AG08395 (cell line): ENCODE data around the gene TUNAR.

Experiments used
- DNase-seq: peaks from one replicate; pipeline ENCODE4 v3.0.0; 2012; ENCODE audit warnings: mixed read lengths, low spot score

The TUNAR gene

DNA sequence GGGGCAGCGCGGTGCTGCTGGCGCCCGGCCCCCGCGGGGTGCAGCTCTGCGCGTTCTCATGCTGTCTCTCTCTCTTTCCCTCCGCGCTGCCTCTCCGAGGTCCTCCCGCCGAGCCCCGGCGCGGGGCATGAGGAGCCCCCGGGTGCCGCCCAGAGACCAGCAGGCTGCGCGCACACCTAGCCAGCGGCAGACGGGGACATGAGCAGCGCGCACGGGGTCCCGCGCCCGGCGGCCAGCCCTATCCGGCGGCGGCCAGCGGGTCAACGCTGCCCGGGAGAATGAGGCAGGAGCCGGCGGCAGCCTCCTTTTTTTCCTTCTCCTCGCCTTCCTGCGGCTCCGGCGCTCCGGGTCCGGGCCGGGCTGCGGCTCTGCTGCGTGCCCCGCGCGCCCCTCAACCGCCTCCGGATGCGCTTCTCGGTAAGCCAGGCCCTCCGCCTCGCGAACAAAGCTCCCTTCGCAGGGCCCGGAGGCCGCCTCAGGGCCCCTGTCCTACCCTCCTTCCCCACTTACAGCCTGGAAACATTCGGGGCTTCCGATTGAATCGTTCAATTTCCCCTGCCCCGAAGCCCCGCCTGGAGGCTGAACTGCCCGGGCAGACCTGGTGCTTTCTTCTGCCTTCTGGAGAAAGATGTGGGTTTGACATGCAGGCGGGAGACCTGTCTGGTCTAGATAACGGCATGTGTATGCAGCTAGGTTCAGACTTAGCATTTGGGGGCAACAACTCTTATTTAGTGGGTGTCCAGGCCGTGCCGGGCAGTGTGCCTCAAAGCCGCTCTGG lies at the start of gene TUNAR:
TSS of gene TUNAR (plus strand) at position 72 of the 778 bp plus-strand sequence.
- DNase-seq: no peak

DNA sequence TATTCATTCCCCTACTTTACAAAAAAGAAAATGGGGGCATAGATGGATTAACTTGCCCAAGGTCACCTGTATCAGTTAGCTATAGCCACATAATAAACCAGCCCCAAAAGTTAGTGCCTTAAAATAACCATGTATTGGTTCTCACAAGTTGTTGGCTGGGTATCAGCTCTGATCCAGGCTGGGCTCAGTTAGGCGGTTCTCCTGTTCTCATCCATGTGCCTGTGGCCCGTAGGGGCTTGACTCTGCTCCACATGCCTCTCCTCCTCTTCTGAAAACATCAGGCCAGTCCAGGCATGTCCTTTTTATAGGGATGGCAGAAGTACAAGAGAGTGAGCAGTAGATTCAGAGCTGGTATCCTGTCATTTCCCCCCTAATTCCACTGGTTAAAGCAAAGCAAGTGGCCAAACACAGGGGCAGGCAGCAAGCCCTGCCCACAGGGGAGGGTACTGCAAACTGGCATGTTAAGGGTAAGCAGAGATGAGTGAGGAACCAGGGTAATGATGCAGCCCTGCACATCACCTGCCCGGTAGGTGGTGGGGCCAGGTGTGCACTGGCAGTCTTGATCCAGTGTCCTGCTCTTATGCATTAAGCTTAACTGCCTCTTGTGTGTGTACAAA lies 47.9 kb upstream of the TUNAR start:
- no peak for DNase-seq

DNA sequence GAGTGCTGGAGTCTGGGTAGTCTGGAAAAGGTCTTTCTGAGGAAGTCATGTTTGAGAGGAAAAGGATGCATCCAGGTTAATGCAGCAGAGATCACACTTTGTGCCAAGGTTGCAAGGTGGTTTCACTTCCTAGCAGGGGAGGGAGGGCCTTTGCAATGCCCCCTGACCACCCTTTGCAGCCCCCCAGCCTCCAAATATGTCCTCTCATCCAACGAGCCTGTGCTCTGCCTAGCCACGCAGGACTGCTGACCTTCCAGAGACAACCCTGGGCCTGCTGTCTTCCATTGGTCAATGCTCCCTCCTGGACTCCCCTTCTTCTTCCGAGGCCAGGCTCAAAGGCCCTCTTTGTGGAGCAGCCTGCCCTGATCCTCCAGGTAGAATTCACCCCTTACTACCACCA lies 47.3 kb upstream of the TUNAR start:
- no peak for DNase-seq

DNA sequence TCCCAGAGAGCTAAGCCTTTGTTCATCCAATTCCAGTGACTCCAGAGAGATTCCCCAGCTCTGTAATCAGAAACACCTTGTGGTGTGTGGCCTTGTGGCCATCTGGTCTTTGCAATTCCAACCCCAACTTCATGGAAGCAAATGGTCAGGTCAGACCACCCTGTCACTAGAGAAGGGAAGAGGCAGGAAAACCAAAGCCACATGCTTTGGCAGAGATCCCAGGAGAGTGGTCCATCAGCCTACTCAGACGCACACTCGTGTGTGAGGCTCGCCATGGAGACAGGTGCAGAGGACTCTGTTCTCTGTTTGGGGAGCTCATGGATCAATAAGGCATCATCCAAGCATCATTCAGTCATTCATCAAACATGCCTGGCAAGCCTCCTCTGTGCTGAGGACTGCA lies 46.2 kb upstream of the TUNAR start:
- DNase-seq: no peak

DNA sequence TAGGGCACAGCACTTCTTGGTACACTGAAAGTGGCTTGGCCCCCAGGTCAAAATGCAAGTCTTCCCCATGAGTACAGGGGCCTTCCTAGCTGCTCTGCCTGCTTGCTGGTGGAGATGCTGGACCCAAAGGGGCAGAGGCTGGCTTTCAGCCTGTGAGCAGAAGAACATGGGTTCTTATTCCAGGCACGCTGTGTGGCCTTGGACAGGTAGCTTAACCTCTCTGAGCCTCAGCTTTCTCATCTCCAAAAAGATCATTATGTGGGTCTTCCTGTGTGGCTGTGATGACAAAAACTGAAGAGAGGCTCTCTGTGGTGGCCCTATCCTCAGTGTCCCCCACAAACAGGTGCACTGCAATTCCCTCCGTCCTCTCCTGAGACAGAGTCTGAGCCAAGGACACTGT lies 45.6 kb upstream of the TUNAR start:
- no peak for DNase-seq

DNA sequence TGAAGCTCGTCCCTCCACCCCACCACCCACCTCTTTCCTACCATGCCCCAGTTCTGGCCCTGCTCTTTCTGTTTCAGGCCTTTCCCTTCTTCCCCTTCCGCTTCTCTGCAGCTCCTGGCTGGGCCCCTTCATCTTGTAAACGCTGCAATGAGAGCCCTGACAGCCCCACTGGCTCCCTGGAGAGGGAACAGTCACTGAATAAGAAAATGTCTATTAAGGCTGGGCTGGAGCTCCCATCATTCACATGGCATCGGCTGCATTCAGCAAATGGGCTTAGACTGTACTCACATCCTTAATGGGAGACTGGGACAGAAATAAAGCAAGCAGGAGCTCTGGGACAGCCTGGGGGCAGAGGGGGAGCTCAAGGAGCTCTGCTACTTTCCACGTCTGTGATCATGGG lies 45.2 kb upstream of the TUNAR start:
- DNase-seq: no peak

DNA sequence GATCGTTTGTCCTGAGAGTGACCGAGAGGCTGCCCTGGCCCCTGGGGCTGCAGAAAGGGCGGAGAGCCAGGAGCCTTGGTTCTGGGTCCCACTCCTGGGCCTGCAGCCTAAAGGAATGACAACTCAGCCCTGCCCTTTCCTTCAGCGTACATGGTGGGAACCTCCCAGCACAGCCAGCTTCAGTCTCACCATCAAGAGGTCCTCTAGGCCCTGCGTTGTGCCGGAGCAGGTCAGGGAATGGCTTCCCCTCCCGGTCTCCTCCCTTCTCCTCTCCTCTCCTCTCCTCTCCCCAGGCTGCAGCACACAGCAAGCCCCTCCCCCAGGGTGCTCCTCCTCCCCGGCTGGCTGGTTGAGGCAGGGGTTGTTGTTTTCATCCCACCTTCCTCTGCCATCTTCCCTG lies 44.6 kb upstream of the TUNAR start:
- no peak for DNase-seq

DNA sequence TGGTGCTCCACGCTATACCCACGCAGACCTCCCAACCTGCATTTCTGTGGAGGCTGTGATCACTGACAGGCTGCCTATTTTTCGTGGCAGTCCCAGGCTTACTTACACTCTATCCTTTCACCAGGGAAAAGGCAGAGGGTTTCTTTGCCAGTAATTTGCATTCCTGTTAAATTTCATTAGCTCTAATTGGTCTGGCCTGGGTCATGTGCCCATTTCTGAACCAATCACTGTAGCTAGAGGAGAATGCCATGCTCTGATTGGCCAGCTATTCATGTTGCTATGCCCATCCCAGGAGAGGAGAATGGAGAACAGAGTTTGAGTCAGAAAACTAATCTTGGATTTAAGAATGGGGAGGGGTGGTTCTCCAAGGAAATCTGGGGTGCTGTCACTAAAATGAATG lies 43.2 kb upstream of the TUNAR start:
- DNase-seq: no peak

DNA sequence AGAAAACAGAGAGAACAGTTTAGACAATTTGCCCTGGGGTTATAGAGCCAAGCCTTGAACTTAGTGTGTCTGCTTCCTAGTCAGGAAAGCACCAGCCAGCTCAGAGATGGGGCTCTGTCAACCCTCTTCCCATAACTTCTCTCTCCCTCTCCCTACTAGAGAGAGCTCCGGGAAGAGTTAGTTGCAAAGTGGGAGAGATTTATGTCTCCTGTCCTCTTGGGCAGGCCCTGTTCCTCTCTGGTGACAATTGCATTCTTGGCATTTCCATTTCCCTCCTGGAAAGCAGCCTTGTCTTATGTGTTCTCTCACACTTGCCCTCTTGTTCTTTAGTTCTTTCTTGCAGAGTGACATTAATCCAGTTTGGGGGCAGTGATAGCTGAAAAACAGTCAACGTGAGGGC lies 42.1 kb upstream of the TUNAR start:
- DNase-seq: no peak

DNA sequence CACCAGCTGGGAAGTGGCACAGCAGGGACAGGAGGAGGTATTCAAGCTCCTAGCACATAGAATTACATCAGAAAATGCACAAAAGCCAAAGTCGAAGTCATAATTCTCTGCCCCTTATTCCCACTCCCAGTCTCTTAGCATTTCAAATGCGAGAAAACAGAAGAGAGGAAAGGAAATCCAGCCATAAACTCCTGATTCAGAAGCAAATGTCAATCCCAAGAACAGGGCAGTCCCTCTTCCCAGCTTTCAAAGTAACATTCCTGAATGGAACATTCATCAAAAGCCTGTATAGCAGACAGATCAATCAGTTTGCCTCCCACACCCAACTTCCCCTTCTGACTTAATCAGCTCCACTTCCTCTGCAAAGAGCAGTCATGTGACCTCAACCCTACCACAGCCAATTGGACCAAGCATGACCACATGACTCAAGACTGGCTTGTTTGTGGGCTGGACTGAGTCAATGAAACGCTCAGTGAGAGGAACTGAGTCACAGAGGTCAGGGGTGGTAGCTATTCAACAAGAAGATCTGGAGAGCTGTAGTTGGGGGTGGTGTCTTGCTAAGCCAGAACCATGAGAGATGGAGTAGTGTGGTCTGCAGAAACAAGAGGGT lies 41.4 kb upstream of the TUNAR start:
- DNase-seq: no peak

DNA sequence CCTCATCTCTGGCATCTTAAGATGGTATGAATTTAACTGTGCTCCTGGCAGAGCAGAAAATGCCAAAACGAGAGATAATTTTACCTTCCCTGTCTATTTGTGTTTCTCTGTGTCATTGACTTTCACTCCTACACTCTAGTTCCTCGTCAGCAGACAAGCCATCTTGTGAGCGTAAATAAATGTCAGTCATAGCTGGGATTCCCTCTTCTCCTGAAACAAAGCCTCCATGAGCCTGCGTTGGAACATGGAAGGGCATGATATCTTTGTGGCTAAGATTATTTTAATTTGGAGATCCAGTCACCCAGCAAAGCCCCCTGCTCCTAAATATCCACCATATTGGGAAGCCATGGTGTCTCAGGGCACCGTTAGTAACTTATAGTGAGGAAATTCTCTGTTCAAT lies 37.8 kb upstream of the TUNAR start:
- DNase-seq: no peak

DNA sequence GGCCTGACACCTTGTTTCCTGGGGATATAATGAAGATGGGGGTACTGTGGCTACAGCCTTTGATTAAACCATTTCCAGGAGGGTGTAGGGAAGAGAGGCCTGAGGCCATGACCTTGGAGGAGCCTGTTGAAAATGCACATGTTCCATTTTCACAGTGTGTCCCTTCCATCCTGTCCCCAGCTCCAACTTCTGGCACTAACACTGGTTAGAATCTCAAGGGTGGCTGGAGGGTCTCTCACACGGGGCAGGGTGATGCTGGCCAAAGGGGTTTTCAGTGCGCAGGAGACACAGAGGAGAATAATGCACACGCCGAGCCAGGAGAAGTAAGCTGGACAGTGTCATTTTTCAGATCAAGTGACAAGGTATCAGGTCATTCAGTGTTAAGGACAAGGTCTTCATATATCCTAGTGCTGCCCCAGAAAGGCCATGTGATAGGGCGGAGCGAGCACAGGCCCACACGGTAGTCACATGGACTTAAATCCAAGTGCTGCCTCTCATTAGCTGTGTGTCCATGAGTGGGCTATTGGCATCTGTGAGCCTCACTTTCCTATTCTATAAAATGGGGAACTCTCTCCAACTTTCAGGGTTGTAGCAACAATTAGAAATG lies 36.4 kb upstream of the TUNAR start:
- no peak for DNase-seq

DNA sequence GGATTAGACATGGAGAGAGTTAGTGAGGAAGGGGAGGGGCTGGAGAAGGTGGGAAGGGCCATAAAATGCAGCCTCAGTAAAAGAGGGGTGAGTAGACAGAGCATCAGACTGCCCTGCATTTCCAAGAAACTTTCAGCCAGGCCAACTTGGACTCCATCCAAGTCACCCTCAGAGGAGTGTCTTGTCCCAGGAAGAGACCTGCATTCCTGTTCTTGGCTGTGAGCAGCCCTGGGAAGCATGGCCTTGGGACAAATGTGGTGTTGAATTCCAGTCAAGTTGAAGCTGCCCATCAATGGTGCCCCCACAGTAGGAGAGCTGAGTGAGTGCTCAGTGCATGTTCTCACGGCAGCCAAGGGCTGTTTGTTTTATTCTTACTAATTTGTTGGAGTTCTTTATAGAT lies 35.0 kb upstream of the TUNAR start:
- DNase-seq: no peak

DNA sequence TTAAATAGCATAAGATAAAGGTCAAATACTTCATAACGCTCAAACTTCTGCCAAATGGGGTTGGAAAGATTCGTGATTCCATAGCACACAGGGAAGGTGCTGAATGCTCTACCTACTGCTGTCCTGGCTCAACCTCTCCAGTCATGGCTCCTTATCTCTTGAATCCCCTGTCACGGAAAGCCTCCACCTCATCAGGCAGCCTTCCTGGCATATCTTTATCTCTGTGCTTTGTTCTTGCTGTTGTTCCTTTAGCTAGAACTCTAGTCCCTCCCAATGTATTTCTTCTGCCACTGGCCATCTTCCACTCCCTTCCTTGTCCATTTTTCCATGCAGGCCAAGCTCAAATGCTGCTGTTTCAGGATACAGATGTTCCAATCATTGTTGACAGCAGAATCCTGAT lies 26.9 kb upstream of the TUNAR start:
- DNase-seq: no peak

DNA sequence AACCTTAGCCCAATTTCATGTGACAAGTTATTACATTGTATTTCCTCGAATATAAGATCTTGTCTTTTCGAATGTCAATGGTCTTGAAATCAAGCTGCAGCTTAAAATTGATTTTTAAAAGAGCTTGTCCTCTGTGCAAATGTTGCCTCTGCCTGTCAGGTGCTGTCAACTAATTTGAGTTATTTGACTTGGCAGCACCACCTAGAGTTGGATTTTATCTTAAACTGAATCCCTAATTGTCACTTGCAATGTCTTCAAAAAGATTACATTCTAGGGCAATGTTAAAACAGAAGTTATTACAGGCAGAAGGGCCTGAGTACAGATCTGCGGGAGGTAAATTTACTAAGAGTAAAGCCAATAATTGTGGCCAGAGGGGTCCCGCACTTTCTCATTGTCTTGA lies 26.2 kb upstream of the TUNAR start:
- no peak for DNase-seq

DNA sequence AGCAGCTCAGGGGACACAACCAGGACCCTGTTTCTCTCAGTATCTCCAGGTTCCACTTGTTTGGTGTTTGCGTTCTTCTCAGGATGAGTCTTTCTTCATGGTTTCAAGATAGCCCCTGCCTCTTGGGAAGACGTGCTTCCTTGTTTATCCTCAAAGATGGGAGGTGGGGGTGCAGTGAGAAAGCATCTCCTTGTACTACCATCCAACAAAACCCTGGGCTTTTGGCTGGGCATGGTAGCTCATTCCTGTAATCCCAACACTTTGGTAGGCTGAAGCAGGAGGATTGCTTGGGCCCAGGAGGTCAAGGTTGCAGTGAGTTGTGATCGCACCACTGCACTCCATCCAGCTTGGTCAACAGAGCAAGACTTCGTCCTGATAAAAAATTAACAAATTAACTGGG lies 21.0 kb upstream of the TUNAR start:
- DNase-seq: no peak

DNA sequence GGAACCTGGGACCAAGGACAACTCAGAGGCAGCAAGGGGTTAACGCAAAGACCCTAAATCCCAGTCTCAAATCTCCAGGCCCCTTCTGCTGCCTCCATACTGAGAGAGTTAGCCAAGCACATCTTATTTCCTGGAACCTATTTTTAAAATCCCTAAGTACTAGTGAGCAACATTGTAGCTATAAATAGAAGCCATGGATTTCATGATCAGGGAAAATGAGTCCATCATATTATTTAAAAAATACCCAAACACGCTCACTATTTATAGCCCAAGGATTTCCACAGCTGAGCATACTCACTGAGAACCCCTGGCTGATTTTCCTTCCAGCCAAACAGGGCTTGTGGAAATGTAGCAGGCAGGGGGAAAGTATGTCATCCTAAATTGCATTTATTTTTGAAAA lies 19.4 kb upstream of the TUNAR start:
- DNase-seq: no peak

DNA sequence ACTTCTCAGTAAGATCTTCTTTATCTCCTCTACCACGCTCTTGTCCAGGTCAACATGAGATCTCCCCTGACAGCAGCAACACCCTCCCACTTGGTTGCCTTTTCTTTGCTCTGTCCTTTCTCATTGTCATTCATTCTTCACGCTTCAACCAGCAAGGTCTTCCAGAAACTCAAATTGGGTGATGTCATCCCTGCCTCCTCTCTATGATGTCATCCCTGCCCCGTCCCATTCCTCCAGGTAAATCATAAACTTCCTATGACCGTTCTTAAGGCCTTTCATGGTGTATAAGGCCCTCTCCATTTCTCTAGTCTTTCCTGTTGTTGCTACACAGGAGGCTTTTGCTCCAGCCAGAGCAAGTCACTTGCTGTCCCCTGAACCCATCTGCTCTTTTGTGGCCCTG lies 17.7 kb upstream of the TUNAR start:
- DNase-seq: no peak

DNA sequence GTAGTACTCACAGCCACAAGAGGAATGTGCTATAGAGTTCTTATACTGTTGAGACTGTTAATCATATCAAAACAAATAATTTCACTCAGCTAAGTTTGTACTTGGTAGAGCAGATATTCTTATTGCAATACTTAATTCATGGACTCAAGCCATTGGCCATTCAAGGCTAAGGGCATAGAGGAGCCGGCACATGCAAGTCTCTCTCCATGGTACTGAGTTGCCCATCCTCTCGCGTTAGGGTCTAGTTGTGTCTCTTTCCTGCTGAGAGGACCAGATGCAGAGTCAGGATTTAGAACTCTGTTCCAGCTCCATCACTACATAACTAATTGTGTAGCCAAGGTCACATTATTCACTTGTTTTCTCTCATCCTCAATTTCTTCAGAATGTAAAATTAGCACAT lies 14.4 kb upstream of the TUNAR start:
- DNase-seq: no peak

DNA sequence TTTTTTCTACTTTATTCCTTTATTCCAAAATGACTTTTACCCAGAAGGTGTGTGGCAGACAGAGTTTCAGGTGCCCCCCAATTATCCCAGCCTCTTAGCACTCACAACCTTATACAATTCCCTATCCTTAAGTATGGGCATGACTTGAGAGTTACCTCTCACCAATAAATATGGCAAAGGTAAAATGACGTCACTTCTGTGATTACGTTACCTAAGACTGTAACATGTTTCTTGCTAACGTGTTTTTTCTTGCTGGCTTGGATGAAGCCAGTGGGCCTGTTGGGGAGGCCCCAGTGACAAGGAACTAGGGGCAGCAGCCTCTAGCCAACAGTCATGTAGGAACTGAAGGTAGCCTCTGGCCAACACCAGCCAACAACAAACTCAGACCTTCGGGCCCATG lies 13.3 kb upstream of the TUNAR start:
- no peak for DNase-seq

DNA sequence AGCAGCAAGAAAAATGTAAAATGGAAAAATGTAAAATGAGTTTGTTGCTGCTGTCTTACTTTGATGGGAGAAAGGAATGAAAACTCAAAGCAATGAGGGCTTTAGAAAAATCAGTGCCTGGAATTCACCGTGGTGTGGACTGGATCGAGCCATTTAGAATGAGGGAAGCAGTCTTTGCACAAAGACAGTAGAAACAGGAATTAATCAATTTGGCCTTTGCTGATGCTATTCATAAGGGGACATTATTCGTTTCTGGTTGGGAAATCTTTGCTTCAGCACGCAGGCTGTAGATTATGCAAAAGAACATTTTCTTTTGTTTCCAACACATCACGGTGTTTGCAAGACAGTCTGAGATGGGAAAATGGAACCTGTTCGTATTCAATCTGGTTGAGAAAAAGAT lies 6.9 kb upstream of the TUNAR start:
- no peak for DNase-seq

DNA sequence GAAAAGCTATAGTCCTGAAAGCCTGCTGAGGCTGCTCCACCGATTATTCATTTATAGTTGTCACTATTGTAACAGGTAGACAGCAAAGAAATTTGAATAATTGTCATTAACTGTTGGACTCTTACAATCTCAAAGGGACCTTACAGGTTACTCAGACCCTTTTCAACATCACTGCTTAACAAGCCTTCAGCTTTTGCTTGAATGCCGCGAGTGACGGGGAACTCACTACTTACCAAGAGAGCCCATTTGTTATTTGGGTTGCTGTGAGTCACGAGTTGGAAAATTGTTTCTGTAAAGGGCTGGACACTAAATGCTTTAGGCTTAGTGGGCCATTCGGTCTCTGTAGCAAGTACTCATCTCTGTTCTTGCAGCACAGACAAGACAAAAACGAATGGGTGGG lies 5.9 kb upstream of the TUNAR start:
- DNase-seq: no peak

DNA sequence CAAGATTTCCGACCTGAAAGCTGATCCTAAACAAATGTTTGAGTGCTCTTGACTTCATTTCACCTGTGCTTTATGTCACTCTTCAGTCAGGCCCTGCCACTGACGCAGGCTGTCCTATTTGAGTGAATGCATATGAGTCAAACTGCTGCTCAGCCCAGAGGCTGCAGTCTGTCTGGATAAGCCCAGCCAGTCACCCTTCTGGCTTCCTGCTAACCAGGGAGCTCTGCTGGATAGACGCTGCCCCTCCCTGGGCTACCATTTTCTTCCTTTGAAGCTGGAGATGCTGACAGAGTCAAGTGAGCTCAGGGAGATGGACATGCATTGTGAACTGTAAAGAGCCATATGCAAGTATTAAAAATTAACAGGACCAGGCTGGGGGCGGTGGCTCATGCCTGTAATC lies 5.1 kb upstream of the TUNAR start:
- DNase-seq: no peak
